ENCODE results near the gene PLA2G4C.

DNA sequence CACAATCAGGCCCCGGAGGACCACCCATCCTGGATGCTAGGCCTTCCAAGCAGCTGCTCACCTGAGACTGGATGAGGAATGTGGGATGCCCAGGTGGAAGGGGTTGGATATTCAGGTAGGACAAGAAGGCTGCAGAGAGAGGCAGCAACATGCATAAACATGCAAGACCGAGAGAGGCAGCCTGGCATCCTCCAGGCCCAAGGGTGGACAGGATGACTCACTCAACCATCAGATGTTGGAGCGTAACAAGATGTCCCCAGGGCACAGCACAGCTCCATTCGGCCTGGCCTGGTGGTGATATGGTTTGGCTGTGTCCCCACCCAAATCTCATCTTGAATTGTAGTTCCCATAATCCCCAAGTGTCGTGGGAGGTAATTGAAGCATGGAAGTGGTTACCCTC lies 56.8 kb downstream of the PLA2G4C start:
- TF ChIP-seq, protein P1, sequence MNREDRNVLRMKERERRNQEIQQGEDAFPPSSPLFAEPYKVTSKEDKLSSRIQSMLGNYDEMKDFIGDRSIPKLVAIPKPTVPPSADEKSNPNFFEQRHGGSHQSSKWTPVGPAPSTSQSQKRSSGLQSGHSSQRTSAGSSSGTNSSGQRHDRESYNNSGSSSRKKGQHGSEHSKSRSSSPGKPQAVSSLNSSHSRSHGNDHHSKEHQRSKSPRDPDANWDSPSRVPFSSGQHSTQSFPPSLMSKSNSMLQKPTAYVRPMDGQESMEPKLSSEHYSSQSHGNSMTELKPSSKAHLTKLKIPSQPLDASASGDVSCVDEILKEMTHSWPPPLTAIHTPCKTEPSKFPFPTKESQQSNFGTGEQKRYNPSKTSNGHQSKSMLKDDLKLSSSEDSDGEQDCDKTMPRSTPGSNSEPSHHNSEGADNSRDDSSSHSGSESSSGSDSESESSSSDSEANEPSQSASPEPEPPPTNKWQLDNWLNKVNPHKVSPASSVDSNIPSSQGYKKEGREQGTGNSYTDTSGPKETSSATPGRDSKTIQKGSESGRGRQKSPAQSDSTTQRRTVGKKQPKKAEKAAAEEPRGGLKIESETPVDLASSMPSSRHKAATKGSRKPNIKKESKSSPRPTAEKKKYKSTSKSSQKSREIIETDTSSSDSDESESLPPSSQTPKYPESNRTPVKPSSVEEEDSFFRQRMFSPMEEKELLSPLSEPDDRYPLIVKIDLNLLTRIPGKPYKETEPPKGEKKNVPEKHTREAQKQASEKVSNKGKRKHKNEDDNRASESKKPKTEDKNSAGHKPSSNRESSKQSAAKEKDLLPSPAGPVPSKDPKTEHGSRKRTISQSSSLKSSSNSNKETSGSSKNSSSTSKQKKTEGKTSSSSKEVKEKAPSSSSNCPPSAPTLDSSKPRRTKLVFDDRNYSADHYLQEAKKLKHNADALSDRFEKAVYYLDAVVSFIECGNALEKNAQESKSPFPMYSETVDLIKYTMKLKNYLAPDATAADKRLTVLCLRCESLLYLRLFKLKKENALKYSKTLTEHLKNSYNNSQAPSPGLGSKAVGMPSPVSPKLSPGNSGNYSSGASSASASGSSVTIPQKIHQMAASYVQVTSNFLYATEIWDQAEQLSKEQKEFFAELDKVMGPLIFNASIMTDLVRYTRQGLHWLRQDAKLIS (CRISPR knock-in tag; IDR thresholded peaks at IDR 0.05; ENCODE audit: borderline replicate concordance) = no peak
- TF ChIP-seq, protein P2, sequence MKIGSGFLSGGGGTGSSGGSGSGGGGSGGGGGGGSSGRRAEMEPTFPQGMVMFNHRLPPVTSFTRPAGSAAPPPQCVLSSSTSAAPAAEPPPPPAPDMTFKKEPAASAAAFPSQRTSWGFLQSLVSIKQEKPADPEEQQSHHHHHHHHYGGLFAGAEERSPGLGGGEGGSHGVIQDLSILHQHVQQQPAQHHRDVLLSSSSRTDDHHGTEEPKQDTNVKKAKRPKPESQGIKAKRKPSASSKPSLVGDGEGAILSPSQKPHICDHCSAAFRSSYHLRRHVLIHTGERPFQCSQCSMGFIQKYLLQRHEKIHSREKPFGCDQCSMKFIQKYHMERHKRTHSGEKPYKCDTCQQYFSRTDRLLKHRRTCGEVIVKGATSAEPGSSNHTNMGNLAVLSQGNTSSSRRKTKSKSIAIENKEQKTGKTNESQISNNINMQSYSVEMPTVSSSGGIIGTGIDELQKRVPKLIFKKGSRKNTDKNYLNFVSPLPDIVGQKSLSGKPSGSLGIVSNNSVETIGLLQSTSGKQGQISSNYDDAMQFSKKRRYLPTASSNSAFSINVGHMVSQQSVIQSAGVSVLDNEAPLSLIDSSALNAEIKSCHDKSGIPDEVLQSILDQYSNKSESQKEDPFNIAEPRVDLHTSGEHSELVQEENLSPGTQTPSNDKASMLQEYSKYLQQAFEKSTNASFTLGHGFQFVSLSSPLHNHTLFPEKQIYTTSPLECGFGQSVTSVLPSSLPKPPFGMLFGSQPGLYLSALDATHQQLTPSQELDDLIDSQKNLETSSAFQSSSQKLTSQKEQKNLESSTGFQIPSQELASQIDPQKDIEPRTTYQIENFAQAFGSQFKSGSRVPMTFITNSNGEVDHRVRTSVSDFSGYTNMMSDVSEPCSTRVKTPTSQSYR (CRISPR knock-in tag; IDR thresholded peaks at IDR 0.05) = no peak
- TF ChIP-seq ZNF138 (CRISPR knock-in tag; conservative IDR thresholded peaks at IDR 0.05) (no peak), CBFB (CRISPR knock-in tag; IDR thresholded peaks at IDR 0.05; ENCODE audit: low read depth) (no peak)

All from WTC11 (cell line).